GM19099 (cell line): Measurements from ENCODE around the gene SLC26A8.

ENCODE experiments used
- POLR2A ChIP-seq: IDR thresholded peaks from 3 replicates; pipeline ENCODE4 v1.6.1; 2011; ENCODE audit warnings: low read depth; ENCODE audit not compliant: insufficient read length; ENCODE audit errors: extremely low read depth

SLC26A8 gene

DNA sequence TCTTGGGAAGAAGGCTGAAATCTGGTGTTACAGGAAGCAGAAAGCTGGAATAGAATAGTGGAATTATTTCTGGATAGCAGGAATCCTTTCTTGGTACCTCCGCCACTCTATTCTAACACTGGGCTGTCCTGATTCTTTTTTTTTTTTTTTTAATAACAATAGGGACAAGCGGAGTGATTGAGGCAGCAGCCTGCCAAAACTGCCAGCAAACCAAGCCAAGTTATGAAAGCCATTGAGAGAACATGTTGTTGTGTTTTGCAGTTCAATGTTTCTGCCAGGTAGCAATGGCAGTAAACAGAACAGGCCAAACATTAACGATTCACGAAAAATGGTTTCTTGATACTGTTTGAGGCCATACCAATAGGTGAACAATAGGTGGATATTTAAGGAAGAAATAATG is 47.1 kb downstream of the SLC26A8 start:
- TF ChIP-seq POLR2A, result no peak

DNA sequence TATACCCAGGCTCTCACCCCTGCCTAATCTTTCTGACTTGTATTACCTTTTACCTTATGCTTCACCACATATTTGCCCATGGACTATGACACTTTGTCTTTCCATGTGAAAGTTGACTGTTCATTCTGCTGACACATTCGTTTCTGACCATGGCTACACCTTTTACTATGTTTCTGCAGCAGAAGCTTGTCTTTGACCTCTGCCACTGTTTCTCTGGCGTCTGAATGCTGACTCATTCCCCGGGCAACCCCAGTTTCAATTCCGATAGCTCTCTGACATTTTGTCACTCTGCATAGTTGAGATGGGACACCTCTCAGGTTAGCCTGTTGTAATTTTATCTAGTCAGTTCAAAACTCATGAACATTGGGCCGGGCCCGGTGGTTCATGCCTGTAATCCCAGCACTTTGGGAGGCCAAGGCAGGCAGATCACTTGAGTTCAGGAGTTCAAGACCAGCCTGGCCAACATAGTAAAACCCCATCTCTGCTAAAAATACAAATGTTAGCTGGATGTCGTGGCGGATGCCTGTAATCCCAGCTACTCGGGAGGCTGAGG is 50.7 kb downstream of the SLC26A8 start:
- no peak for TF ChIP-seq POLR2A

DNA sequence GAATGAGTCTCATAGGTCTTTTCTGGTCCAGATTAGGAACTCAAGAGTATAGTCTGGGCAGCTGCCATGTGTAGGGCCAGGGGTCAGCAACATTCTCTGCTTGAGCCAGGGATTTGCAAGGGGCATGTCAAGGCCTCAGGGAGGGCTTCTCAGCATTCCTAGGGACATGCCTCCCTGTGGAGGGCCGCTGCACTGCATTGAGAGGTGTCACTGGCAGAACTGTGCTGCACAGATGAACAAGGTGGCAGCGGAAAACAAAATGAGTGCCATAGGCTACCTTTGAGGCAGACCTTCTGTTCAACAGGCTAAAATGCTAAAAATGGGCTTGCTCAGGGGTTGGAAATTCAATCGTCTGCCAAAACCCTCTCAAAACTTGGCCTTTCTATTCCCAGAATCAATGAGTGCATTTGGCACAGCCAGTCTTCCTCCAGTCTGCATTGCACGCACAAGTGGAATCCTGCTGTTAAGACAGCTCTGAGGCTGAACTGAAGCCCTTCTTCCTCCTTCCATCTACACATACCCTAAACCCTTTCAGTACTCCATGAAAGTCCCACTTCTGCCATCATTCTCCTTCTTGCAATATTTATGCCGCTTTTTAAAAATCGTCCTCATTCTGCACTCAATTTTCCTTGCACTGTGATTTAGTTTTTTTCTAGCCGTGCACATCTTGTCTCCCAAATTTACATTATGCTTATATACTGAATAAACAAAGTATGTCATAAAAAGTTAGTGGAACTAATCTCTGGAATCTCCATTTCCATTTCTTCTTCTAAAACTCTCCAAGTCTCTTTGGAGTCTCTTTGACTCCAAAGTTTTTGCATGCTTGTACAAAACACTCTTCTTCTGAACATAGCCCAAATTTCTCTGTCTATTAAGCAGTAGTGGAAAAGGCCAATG is 51.7 kb downstream of the SLC26A8 start:
- no peak for TF ChIP-seq POLR2A

GRCh38 chr6:35970181-35970580 is 54.3 kb downstream of the SLC26A8 start:
- no peak for TF ChIP-seq POLR2A

GRCh38 chr6:35969646-35970045 is 54.8 kb downstream of the SLC26A8 start:
- TF ChIP-seq POLR2A, result no peak

DNA sequence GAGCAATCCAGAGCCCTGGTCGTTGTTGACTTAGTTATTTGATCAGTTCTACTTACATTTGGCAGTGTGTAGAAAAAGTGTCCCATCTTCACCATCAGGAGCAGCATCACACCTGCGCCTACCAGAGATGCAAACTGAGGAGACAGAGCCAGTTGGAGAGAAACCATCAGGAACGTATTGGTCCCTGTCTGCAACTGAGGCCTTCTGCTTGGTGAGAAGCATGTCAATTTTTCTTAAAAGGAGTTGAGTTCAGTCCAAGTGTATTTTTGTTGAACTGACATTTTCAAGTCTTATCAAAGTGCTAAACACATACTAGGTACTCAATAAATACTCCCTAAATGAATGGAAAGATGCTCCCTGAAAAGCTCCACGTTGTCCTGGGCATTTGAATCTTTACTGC is 55.6 kb downstream of the SLC26A8 start:
- TF ChIP-seq POLR2A, result no peak

GRCh38 chr6:35967076-35967774 is 57.2 kb downstream of the SLC26A8 start:
- TF ChIP-seq POLR2A, result no peak

DNA sequence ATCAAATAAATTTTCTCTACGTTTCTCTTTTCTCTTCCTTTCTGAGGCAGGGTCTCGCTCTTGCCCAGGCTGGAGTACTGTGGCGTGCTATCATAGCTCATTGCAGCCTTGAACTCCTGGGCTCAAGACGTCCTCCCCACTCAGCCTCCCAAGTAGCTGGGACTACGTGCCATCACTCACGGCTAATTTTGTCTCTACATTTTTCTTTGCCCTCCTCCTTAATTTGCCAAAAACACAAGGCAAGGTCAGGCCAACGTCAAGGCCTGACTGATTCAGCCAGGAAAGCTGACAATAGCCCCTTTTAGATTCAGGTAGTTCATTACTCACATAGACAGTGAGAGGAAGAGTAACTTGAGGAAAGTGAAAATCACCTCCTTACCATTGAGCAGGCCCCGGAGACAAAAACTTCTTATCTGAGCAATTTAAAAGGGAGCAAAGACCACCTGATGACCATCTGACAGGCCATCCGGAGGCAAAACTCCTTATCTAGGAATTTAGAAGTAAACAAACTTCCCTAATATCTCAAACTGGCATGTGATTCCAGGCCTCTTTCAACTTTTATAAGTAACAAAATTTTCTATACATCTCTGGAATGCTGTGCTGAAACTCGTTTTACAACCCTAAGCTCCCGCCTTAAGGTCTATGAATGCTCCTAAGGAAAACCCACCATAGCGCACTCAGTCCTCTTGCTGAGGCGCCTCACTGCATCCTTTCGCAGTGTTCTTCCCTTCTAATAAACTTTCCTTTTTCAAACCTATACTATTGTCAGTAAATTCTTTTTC is 61.5 kb downstream of the SLC26A8 start:
- no peak for TF ChIP-seq POLR2A

GRCh38 chr6:35960187-35960586 is 64.3 kb downstream of the SLC26A8 start:
- no peak for TF ChIP-seq POLR2A

DNA sequence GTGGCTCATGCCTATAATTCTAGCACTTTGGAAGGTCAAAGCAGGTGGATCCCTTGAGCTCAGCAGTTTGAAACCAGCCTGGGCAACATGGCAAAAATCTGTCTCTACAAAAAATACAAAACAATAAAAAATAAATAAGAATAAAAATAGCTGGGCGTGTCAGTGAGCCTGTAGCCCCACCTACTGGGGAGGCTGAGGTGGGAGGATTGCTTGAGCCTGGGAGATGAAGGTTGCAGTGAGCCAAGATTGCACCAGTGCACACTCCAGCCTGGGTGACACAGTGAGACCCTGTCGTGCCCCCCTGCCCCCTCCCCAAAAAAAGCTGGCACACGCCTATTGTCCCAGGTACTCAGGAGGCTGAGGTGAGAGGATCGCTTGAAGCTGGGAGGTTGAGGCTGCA is 68.5 kb downstream of the SLC26A8 start:
- TF ChIP-seq POLR2A, result no peak

GRCh38 chr6:35955521-35955920 is 68.9 kb downstream of the SLC26A8 start:
- TF ChIP-seq POLR2A, result no peak

DNA sequence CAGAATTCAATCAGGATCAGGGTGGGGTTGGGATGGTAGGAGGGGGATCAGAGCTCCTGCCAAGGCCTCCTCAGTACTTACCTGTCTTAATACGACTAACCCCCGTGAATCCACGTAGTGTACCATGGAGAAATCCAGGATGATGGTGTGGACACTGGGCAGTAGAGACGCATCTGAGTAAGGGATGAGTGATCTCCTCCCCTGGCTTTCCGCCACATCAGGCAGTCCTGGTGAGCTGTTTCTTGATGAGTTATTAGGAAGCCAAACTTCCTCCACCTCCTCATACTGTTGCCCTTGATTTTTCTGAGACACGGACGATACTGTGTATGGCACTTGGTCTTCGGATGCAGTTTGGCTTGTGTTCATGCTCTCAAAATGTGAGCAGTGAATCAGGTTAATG is 69.4 kb downstream of the SLC26A8 start:
- TF ChIP-seq POLR2A, result no peak

DNA sequence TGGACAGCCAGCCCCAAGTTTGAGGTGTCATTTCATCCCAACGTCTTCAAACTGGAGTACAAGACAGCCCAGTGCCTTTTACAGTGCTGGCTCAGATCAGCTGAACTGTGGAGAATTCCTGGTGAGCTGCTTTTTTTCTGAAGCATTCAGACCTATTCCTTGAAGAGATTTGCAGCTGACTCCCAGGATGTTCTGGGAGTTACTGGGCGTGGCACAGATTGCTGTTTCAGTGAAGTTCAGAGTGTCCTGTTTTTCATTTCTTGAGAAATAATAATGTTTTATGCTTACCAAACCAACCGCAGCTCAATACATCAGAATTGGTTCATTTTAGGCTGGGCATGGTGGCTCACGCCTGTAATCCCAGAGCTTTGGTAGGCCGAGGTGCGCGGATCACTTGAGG is 70.1 kb downstream of the SLC26A8 start:
- TF ChIP-seq POLR2A, result no peak

GRCh38 chr6:35948725-35949124 is 75.7 kb downstream of the SLC26A8 start:
- TF ChIP-seq POLR2A, result no peak

DNA sequence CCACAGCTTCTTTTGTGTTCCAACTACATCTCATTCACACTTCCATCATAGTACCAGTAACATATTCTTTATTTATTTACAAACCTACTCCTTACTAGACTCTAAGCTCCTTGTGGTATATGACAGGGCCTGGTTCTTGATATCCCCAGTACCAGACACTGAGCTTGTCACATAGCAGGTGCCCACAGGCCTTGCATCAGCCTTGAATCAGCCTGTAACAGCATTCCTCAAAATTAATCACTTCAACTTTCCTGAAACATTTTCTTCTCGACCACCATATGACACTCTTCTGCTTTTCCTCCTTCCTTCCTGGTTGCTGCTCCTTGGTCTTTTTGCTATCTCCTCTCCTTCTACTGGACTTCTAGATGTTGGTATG is 78.8 kb downstream of the SLC26A8 start:
- TF ChIP-seq POLR2A, result no peak
